NCI-H748 treated with DMSO at 0.1 percent for 48 hours (cell line): ENCODE measurements around the gene KIF16B.
A peak's percentile ranks its signal among the peaks of the same experiment; 100 is the strongest.
"Not testable (repeated sequence)": the region's sequence is repeated elsewhere in the genome, so short reads cannot be mapped to it uniquely, and the experiment has no call there.

Experiments used
- DNase-seq: peaks from one replicate; lab custom pipeline; 2025; lab: John Stamatoyannopoulos, UW

KIF16B gene

DNA sequence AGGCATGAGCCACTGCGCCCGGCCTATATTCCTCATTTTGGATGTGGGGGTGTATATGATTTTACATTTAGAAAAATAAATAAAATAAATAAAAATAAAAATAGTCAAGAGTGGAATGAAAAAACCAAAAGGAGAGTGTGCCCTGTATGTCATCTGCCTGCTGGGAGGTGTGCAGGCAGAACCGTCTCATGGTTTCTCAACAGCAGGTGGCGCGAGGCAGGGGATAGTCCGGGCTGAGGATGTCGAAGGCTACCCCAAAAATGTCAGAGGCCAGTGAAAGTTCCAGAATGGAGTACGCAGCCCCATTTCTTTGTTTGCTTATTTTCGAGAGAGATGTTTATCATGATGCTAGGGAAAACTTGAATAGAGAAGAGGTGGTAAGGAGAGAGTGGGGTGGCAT is 16.4 kb upstream of the KIF16B start:
- DNase-seq, result no peak

DNA sequence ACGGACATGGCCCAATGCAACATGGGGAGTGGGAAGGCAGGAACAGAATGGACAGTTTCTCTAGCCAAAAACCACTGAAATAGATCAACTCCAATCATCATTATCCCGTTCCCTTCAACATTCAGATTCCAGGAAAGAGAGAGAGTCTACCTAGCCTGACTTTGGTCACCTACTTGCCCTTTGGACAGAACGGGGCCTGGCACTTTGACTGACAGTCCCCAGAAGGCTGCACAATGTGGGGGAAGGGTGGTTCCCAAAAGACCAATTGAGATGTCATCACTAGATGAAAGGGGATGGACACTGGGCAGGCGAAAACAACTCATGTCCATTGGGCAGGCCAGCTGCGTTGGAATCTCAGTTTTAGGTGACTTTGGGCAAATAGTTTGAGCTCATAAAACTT is 15.0 kb upstream of the KIF16B start:
- no peak for DNase-seq

DNA sequence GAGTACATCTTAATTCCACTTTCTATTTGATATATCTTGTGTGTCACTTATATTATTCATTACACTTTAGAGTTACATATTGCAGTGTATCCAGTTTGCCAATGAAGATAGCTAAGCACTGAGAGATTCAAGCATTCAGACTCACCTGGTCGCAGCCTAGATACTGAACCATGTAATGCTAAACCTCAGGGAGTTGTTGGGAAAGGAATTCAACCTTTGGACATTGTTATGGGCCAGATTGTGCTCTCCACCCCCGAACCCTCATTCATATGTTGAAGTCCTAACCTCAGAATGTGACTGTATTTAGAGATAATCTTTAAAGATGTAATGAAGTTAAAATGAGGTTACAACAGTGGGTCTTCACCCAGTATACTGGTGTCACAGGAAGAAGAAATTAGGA is 13.8 kb upstream of the KIF16B start:
- DNase-seq, result no peak

DNA sequence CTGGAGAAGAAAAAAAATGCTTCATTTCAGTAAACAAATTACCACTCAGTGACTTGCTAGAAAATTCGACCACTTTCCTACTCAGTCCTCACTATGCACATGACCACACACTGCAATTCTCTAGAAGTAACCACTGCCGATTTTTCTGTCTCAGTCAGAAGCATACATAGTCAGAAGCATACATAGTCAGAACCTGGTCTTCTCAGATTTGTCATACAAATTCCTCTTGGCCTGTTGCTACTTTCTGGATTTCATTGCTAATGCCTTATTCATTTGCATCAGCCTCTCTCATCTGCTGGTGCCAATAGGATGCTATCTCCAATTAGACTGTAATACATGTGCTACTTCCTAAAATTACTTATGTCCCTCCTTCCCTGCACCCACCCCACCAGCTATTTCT is 10.2 kb upstream of the KIF16B start:
- DNase-seq, result no peak

DNA sequence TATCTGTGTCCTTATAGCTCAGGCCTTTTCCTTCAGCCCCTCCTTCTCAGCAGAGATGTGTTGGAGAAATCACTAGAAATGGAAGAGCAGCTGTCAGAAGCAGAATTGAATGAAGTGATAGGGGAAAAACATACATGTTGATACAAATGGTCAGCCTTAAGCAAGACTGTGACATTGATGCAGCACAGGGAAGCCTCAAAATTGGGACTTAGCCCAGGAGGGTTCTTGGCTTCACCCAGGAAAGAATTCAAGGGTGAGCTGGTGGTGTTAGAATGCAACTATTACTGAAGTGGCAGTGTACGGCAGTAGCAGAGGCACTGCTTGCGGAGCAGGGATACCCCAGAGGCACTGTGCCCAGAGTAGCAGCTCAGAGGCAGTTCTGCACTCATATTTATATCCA is 8.0 kb upstream of the KIF16B start:
- no peak for DNase-seq

DNA sequence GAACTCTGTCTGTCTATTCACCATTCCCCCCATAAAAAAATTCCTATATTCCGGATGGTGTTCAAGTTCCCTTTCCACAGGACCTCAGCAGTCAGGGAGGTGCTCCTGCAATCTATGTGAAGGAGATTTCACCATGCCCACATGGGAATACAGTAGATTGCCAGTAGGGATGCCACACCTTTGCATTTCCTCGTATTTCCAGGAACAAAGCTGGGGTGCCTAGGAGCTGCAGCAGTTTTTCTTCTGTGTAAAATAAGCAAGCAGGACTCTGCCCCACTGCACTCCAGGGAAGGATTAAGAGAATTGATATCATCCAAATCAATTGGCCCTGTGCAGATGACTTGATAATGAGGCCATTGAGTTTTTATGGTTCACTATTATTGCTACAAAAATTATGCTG is 7.4 kb upstream of the KIF16B start:
- no peak for DNase-seq

DNA sequence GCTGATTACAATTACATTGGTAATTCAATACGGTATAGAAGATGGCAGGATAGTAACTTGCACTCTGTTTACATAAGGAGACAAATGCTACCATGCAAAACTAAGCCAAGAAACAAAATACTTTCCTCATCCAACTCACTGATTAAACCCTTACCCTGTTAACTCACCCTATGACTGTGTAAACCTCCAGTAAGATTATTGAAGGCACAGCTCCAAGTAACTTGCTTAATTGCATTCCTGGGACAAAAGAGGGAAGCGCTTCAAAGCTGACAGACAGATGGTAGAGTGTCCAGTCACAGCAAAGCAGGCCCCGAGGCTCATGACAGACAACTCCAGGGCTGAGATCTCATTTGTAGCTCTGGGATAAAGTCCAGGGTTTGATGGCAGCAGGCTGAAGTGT is 6.9 kb upstream of the KIF16B start:
- DNase-seq, result peak; percentile 34

DNA sequence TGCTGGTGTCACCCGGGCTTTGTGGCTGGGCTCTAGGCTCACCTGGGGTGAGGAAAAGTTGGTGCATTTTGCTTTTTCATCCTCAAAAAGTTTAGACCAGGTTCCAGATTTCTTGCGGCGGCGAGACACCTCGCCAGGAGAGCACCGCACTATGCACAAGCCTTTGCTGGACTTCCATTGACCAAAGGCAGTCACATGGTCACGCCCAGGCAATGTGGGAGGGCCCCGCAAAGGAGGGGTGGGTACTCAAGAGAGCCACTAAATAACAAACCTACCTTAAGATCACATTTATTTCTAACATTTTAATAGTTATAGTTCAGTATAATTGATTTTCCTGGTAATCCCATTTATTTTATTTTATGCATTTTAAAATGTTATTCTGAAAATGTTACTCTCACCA is 3.0 kb upstream of the KIF16B start:
- no peak for DNase-seq

DNA sequence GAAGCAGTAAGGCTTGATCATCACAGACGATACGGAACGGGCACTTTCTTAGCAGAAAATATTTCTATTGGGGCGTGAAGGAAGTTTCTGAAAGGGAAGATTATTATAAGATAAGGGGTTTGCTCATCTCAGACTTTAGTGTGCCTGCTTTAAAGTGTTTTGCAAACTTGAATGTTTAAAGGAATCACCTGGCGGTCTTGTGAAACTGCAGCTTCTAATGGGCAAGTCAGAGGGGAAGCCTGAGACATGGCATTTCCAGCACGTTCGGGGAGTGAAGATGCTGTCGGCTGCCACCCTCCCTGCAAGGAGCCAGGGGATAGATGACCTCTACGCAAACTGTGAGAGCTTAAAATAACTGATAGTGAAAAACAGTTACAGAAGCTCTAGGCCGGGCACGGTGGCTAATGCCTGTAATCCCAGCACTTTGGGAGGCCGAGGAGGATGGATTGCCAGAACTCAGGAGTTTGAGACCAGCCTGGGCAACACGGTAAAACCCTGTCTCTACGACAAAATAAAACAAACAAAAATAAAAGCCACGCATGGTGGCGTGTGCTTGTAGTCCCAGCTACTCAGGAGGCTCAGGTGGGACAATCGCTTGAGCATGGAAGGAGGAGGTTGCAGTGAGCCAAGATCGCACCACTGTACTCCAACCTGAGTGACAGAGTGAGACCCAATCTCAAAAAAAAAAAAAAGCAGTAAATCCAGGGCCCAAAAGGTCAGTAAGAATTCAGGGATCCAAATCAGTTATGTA is 2.3 kb upstream of the KIF16B start:
- DNase-seq, result no peak

DNA sequence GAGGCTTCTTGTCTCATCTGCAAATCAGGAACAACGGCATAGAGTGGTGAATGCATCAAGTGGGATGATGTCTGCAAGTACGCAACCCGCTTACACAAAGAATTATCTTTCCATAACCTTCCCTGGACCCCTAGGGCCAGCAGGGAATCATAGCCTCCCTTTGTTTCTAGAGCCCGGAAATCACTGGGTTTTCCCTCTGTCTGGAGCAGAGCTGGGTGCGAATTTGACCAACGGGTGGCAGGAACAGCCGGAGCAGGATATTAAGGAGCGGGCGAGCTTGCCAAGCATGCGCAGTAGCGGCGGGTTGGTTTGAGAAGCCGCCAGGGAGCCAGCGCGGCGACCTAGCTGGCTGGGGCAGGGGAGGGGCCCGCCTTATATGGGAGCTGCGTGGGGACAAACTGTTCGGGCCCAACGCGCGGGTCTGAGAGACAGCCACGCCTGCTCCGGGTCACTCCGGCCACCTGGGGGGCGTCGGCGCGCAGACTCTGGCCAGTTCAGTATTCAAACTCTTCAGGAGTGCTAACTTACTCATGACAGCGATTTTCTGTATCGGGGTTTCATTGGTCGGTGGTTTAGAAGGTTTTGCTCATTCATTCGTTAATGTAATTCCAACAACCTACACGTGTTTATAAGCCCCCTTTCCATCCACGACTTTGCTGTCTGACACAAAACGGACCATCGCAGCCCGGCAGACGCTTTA is 1.6 kb upstream of the KIF16B start:
- DNase-seq, result peak; percentile 58

DNA sequence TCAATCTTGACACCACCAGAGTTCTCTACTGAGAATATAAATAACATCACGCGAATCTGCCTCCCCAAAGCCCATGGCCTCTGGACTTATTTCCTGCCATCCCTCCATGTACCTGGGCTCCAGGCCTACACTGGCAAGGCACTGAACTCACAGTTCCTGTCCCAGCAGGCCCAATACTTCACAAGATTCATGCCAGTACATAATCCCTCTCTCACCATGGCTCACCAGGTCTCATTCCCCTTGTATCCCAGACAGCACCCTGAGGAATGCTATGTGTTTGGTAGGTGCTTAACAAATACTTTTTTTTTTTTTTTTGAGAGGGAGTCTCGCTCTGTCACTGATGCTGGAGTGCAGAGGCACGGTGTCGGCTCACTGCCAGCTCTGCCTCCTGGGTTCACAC is 1.9 kb downstream of the KIF16B start:
- no peak for DNase-seq

DNA sequence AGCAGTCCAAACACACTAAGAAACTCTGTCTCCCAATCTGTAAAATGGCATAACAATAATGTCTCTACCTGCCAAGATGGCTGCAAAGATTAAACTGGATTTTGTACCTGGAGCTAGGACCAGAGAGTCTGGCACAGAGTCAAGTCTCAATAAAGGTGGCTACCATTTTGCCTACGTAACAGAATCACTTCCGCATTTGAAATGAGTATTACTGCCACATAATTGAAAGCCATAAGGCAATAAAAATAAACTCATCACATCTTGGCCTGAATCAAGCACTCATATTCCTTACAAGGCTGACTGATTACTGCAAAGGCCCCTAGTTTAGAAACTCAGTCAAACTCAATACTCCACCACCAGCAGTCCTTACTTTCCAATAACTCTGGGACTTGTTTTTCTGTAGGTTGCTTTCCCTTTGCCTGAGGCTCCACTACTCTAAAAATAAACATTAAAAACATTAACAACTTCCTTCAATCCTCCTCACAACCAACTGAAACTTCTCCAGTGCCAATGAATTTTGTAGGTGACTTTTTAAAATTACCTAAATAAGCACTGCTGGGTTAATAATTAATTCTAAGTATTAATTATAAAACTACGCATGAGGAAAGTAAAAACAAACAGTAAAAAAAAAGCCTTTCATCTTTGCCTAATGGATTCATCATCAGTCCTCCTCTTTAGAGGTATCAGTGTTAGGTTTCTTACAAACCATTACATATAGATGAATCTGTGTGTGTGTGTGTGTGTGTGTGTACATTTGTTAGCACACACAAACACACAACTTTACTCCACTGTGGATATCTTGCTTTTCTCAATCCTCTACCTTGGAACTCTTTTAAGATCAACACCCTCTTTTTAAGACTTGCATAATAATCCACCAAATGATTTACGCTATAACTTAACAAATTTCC is 3.7 kb downstream of the KIF16B start:
- DNase-seq, result no peak

DNA sequence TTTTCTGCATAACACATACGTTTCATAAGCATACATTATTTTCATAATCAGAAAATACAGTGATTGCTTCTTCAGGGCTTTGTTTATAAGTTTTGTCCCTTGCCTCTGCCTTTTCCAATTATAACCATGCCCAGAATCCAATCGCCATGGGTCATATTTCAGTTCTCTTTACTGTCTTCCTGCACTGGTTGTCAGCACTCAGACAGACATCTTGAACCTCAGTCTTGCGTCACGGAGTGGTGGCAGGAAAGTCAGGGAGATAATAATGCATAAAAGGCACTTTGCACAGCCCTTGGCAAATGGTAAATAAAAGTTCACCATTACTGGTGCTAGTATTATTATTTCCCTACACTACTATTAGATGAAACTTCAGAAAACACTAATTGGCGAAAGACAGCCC is 7.2 kb downstream of the KIF16B start:
- no peak for DNase-seq

DNA sequence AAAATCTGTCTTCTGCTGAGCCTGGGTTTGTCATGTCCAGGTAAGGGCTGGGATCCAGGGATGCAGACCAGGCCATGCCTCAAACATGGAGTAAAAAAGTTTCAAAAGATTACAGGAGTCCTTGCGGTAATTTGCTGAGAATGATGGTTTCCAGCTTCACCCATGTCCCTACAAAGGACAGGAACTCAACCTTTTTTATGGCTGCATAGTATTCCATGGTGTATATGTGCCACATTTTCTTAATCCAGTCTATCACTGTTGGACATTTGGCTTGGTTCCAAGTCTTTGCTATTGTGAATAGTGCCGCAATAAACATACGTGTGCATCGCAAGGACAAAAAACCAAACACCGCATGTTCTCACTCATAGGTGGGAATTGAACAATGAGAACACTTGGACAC is 9.2 kb downstream of the KIF16B start:
- not testable (repeated sequence) for DNase-seq

DNA sequence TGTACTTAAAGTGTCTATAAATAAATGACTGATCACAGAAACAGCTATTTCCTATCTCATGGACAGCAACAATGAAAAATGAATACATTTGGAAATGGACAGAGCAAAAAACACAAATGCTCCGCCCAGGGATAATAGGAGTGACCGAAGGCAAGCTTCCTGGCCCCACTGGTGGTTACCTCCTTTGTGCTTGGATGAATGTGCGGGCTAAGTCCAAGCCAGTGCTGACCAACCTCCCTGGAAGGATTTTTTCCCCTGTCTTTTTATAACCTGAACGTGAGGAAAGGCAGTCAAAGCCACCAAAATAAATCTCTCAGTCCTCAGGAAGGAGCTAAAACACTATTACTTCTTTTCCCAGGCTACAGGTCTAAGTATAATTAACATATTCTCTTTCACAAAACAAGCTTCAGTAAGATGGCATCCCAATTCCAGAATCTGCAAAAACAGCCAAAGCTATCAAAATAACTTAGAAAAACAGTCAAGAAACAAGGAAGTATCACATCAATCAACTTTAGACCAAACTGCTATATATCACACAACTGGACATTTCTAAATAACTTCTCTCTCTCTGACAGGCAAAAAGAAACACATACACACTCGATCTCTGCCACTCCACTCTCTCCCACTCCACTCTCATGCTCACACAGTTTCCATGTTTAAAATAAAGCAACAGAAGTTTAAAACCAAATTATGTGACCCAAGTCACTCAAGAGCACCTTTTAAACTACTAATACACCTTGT is 10.0 kb downstream of the KIF16B start:
- DNase-seq, result no peak

DNA sequence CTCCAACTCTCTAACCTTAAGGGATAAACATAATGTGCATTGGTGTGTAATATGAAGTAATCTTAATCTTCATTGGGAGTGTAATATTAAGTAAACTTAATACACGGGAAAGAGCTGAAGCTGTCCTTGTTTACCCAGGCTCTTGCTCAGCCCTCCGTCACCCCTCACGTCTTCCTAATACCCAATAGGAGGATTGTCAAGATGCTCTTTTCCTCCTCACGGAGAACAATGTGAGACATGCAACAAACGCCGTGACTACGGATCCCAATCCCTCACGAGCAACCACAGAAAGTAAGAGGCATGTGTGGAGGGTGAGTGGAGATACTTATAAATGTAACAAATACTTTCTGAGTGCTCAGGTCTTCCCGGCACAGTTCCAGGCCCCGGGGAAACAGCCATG is 11.0 kb downstream of the KIF16B start:
- no peak for DNase-seq

DNA sequence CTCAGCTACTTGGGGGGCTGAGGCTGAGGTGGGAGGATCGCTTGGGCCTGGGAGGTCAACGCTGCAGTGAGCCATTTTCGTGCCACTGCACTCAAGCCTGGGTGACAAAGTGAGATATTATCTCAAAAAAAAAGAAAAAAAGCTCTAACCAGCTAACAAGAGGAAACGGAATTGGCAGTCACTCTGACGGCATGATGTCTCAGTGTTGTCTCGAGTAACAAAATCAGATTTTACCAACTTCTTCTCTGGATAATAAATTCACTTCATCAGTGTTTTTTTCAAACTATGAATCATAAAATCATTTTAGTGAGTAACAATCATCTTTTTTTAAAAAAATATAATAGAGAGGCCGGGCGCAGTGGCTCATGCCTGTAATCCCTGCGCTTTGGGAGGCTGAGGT is 12.6 kb downstream of the KIF16B start:
- no peak for DNase-seq

DNA sequence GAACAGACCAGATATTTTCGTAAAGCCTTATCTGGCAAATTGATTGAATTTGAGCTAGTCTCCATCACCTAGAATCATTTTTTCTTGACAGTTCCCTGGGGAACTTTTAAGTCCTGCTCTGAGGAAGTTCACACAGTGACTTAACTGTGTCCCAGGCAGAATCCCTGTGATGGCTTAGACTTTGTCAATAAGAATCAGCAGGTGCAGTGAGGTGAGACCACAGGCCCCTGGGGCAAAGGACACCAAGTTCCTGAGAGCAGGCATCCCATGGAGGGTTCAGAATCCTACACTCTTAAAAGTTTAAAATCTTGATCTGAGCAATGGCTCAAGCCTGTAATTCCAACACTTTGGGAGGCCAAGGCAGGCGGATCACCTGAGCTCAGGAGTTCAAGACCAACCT is 13.0 kb downstream of the KIF16B start:
- no peak for DNase-seq

DNA sequence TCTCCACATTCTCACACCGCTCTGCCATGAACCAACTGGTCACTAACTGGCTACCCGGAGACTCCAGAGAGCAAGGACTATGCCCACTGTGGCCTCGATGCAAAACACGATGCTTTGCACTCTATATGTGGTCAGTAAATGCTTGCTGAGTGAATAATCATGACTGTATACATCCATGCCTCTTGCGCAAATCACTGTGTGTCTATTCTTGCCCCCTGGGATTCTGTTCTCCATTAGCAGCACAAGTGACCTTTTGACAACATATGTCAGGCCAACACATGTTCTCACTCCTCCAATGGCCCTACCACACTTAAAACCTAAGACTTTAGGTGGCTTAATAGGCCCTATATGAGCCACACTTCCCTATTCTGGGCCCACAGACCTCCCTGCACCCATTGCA is 16.9 kb downstream of the KIF16B start:
- no peak for DNase-seq

DNA sequence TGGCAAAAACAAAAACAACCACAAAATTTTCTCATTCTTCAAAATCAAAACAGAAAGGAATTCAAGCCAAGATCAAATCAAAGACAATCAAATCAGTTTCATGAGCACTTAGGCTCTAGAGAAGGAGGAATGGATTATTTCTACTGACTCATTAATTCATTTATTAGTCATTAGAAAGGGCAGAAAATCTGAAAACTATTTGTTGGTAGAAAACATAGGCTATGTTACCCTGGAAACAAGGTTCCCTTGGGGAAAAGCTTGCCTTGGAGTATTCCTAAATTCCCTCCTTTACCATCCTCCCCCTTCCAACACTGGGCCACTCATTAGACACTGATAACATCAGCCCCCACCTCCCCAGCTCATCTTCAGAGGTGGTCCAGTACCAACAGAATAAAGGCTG is 17.5 kb downstream of the KIF16B start:
- DNase-seq, result no peak

DNA sequence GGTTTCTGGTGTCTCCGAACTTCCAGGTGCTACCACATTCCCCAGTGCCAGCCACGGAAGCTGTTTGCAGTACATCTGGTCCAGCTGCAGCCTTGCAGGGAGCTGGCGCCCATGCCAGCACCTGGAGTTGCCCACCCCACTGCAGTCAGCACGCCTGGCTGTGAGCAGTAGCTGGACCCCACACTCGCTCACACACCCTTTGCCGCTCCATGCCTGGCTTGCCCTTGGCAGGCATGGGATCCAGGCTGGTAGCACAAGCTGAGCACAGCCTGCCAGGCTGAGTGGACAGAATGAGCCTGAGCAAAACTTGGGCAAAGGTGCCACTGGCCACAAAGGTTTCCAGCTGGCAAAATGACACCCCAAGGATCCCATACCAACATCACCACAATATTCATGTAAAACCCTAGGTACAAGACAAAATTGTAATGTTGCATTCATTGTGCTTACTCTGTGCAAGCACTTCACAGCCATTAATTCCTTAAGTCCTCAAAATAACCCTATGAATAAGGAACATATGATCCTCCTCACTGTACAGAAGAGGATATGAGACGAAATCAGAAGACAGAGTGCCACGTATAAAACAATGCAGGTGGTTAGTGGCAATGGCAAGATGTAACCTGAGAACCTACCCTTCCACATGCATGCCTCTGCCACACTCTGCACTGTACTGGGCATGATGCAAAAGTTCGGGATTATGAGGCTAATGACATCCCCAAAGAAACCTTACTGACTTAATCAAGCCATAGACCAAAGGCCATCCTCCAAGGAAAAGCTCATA is 18.3 kb downstream of the KIF16B start:
- DNase-seq, result no peak
